Measurements from ENCODE around the gene HTRA1. TPM values are rescaled to one million over a fixed set of nuclear protein-coding genes. Genes with fewer than 3 reads are reported as not detected.

Gene HTRA1
- total and polyA plus RNA-seq, 2 of the 4 experiments (the other 2 are of a cell fraction): 28.5 to 108 TPM

DNA sequence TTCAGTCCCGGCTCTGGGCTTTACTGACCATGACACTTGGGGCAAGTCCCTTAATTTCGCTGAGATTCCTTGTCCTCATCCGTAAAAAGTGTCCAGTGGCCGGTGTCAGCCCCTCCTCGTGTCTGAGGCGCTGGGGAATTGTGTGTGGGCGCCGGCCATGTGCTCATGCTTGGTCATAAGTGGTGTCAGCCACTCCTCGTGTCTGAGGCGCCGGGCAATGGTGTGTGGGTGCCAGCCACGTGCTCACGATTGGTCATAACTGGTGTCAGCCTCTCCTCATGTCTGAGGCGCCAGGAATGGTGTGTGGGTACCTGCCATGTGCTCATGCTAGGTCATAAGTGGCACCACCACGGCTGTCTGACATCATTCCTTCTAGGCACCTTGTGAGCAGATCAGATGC, 58.5 kb downstream of the HTRA1 start:
- 85% methylated on average over 13 of the region's 15 CpGs; no CpG with 5 or more reads in 1 of the 2 experiments for WGBS, 2 experiments (ENCODE audit: extremely low coverage in 2 of 2, insufficient read length in 1 of 2)
- Histone ChIP-seq H3K79me1 (ENCODE audit: low read depth in 1 of 2, low read length in 2 of 2) (no peaks in the 10 kb centered on the region), H3K23ac (ENCODE audit: low read depth, low read length) (no peak overlapping the region), H3K4me1 (ENCODE audit: control insufficient read depth, insufficient read depth, low read length) (0 out of 2 replicates have a peak, but pooled peaks cover 2% of the 10 kb centered on the region), H3K18ac (ENCODE audit: low read depth, low read length) (no peak overlapping the region), H2BK5ac (ENCODE audit: low read depth, low read length, poor library complexity, severe bottlenecking) (no peak overlapping the region), H2BK20ac (ENCODE audit: low read depth, low read length) (no peak overlapping the region), H2BK15ac (ENCODE audit: low read depth, low read length) (no peak overlapping the region), H3K9me1 (ENCODE audit: insufficient read depth, low read length) (no peaks in the 10 kb centered on the region), H2AK5ac (ENCODE audit: low read depth, low read length) (no peak overlapping the region), H2BK120ac (ENCODE audit: low read depth, low read length) (no peak overlapping the region), H4K91ac (ENCODE audit: insufficient read depth, low read depth, low read length) (no peak overlapping the region), H2AFZ (replicated peaks; ENCODE audit: low read length, poor library complexity) (no peak overlapping the region), H4K20me1 (ENCODE audit: insufficient read depth, low read length) (no peaks in the 10 kb centered on the region), H3K9me3 (ENCODE audit: control insufficient read depth, insufficient read depth, low read length) (no peaks in the 10 kb centered on the region), H3K9ac (ENCODE audit: low read depth, low read length) (no peak overlapping the region), H3K14ac (replicated peaks; ENCODE audit: low read depth, low read length) (no peak overlapping the region), H3K4me3 (ENCODE audit: insufficient read depth, low read depth, low read length) (no peak overlapping the region), H3K4me2 (ENCODE audit: low read depth, low read length) (no peak overlapping the region), H3K27me3 (ENCODE audit: control insufficient read depth, insufficient read depth, low read length) (peaks cover 2% of the 10 kb centered on the region; the same call in 1 of the 2 replicates), H3K4ac (ENCODE audit: low read depth, low read length) (no peak overlapping the region), H3K56ac (ENCODE audit: extremely low read depth, insufficient read depth, low read length) (no peak overlapping the region), H4K8ac (ENCODE audit: low read depth in 2 of 2, low read length in 2 of 2) (no peak overlapping the region), H4K5ac (ENCODE audit: low read depth, low read length) (no peak overlapping the region), H3K36me3 (ENCODE audit: control insufficient read depth, insufficient read depth, low read length) (peaks cover 9% of the 10 kb centered on the region), H2AK9ac (replicated peaks; ENCODE audit: low read depth, low read length, poor library complexity) (no peak overlapping the region), H3K27ac (ENCODE audit: insufficient read depth, low read length) (no peak overlapping the region)
- dilution Hi-C loops (cut with HindIII; ENCODE audit: low sequenced_read_pairs, unreplicated experiment) (no loop called here), intact Hi-C loops (cut with micrococcal nuclease) (no loop called here), in situ Hi-C loops (cut with MboI; ENCODE audit: low sequenced_read_pairs) (no loop called here)
- ChIA-PET CTCF (no interaction called here), POLR2A (ENCODE audit: unreplicated experiment) (no interaction called here)
- ATAC-seq (ENCODE audit: low read depth): no peak
- TF ChIP-seq FOS (IDR thresholded peaks at IDR 0.05; ENCODE audit: low read depth, low read length) (no peak), MAFK (IDR thresholded peaks at IDR 0.05; ENCODE audit: low read depth, low read length) (no peak), BHLHE40 (IDR thresholded peaks at IDR 0.05; ENCODE audit: low read depth, low read length) (no peak)
- no TSS peak for BruUV-seq (replicated peaks)
- no peak for DNase-seq

Data from IMR-90 (cell line).